UCSD-AML1 (cell line): Measurements from ENCODE around the gene EEF1E1.
"Not testable (repeated sequence)": the region's sequence is repeated elsewhere in the genome, so short reads cannot be mapped to it uniquely, and the experiment has no call there.

Experiments
- DNase-seq: peaks from one replicate; lab custom pipeline; 2025; ENCODE audit not compliant: unreplicated experiment; lab: John Stamatoyannopoulos, UW

Gene EEF1E1

DNA sequence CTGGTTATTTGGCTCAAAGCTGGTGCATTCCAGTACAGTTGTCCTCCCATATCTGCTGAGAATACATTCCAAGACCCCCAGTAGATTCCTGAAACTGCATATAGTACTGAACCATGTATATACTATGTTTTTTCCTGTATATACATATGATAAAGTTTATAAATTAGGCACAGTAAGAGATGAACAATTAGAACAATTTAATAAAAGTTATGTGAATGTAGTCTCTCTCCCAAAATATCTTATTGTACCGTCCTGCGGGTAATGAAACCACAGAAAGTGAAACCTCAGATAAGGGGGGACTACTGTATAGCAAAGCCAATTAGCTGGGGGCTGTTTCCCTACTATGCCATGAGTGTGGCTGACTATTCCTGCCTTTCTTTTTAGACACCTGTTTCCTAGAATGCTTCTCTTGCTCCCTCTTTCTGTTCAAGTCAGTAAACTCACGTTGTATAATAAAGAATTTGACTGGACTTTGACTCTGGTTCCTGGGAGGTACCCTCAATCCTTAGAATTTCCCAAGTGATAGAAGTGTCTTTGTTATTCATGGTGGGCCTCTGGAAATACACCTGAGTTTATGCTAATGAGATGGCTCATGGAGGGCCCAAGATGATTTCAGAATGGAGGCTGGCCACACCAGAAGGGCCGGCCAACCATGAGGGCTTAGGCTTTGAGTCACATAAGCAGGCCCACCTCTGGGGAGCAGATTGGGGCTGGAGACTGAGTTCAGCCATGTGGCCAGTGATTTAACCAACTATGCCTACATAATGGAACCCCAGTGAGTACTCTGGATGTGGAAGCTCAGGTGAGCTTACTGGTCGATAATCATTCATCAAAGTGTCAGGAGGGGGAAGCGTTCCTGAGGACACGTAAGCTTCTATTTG is 37.5 kb downstream of the EEF1E1 start:
- DNase-seq = no peak

DNA sequence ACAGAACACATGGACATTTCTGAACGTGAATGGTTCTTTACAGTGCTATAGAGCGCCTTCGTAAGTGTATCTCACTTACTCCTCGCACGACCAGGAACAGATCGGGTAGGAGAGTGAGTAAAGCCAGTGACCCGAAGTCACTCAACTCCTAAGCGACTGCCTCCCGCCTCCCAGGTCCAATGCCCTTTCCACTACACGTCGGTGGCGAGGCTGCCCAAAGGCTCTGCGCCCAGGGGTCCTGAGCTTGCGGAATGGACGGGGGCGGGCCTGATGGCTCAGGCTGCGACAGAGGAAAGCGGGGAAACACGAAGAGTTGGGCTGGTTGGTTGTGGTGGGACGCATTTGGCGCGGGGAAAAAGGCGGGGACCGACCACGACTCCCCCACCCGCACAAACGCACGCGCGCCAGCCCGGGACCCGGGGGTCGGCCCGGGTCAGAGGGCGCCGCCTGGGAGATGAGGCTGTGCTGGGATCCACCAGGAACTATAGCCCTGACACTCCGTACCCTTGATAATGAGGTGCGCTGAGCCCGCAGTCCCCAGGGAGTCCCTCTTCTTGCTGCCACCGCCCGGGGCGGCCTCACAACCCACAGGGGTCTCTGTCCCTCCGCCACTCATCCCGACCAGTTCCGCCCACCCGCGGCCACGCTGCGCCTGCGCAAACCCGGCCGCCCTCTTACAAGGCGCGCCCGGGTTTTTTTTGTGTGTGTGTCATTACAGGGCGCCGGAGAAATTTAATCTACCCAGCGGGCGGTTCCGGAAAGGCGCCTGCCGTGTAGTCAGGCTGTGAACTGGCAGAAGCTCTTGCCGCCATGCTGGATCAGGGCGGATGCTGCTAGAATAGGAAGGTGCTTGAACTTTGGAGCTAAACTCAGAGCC is 38.3 kb downstream of the EEF1E1 start, which contains the start of gene BLOC1S5:
Gene BLOC1S5, minus strand, starts transcription at position 629 of the 877 bp plus-strand sequence. Its CDS starts 13 bp downstream, at position 616.
- DNase-seq = peak; percentile 96

DNA sequence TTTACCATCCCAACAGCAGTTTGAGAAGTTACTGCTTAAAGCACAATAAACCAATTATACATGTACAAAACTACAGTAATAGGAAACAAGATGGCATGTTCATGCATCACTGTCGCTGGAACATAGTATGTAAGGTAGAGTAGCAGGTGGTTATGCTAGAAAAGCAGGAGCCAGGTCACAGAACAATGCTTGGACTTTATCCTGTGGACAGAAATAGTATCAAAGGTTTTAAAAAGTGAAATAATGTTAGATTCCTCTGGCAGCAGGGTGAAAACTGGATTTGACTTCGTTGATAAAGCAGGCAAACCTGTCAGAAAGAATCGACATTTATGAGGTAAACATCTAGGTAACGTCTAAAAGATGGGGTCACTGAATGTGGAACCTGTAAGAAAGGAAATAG is 40.6 kb downstream of the EEF1E1 start:
- no peak for DNase-seq

DNA sequence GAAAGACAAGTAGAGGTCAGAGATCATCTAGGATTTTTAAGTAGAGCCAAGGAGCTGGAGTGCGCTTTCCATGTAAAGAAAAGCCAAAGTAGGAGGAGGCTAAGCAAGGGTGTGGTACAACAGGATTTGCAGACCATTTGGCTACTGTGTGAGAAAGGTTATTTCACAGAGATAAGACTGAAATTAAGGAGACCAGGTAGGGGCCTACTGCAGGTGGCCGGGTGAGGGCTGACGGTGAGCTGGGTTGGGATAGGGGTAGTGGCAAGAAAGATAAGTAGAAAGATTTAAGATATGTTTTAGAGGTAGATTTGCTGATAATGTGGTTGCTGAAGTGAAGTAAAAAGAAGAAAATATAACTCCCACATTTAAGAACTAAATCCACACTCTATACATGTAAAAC is 42.0 kb downstream of the EEF1E1 start:
- no peak for DNase-seq

DNA sequence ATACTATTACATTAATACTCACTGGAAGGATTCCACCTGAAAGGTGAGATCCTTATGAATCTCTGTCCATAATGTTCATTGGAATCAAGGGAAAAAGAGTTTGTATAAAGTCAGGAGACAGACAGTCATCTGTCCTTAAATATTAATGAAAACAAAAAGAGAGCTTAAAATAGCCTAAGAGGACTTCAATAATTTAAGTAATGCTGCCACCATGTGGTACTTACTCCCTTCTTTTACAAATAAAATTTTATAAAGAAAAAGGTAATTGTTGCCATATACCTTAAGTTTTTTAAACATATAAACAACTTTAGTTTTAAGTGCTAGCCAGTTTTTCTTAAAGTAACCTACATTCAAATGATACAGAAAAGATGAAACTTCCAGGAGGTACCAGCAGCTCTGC is 43.2 kb downstream of the EEF1E1 start:
- DNase-seq = no peak

DNA sequence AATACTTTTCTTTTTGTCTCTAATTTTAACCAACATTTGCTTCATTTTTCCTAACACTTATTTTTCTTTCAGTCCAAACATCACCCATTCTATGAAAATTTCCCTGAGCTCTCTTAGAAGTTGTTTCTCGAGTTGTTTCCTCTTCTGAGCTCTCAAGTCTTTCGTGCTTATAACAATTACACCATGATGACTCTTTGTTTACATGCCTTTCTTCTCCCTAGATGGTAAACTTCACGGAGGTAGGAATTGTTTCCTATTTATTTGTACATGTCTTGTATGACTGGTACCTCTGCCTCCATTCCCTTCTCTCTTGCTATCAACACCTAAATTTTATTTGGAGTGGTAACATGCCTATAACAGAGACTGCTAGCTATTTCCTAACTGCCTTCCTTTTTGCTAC is 44.6 kb downstream of the EEF1E1 start:
- DNase-seq = no peak

DNA sequence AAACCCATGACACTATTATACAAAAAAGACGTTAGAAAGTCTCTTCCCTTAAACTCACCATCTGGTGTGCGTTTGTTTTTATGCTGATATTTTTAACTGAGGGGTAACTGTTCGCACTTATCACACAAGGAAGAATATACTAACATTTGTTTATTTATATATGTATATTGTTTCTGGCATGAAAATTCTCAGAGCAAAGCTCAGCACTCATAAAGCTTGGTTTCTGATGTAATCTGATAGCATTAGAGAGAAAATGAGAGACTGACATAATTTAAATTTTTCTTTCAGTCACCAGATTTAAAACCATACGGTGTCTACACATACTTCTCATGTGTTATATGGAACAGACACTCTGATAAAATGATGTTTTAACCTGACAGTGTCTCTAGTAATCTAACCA is 45.1 kb downstream of the EEF1E1 start:
- DNase-seq = no peak

DNA sequence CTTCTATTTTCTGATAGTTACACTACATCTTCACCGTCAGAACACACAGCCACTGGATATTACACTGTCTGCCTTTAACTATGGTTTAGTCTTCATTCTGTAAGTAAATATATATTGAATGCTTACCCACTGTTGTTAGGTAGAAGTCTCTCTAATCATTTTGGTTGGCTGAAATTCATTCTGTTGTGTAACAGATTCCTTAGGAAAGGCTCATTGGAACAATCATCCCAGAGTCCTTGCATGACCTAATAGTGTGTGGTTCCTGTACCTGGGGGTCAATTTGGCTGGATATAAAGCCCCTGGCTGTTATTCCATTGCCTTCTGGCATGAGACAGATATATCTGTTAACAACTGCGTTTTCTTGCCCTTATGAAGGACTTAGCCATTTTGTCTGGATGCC is 48.1 kb downstream of the EEF1E1 start:
- DNase-seq = no peak

DNA sequence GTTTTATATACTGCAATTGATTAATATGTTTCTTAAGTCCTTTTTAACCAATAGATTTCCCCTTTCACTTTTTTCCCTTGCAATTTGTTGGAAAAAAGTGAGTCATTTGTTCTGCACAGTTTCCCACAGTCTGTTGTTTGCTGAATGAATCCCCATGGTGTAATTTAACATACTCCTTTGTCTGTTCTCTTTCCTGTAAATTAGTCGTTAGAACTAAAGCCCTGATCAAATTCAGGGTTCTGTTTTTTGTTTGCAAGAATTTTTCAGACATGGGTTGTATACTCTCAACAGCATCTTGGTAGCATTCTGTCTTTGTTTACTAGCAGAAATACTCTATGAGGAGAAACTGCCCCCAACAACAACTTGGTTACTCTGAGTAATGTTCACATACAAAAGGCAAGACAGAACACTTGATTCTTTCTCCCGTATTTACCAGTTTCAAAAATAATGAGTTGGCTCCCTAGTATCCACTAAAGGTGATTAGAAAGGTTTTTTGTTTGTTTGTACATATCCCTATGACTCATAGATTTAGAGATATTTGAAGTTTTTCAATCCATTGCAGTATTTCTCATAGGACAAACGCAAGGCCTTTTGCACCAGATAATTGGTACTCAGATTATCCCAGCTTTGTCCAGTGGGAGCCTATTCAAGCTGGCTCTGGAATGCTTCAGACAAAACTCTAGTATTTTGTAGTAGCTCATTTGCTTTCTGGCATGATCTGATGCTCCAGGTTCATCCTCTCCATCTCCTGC is 54.6 kb downstream of the EEF1E1 start:
- no peak for DNase-seq

DNA sequence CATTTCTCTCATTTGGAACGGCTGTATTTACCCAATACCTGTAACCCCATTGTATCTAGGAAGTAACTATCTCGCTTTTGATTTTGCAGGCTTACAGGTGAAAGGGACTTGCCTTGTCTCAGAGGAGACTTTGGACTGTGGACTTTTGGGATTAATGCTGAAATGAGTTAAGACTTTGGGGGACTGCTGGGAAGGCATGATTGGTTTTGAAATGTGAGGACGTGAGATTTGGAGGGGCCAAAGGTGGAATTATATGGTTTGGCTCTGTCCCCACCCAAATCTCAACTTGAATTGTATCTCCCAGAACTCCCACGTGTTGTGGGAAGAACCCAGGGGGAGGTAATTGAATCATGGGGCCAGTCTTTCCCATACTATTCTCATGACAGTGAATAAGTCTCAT is 56.6 kb downstream of the EEF1E1 start:
- DNase-seq = not testable (repeated sequence)

DNA sequence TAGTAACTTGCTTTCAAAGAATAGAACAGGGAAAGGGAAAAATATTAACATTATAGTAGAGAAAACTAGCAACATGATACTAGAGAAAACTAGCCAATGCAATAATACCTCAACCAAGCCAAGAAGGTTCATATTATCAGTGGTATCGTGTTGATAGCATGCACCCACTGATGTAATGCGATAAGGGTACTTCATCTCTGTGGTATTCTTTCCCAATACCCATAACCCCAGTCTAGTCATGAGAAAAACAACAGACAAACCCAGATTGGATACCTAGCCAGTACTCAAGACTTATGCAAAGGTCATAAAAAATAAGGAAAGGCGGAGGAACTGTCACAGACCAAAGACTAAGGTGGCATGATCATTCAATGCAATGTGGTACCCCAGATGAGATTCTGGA is 59.1 kb downstream of the EEF1E1 start:
- no peak for DNase-seq

DNA sequence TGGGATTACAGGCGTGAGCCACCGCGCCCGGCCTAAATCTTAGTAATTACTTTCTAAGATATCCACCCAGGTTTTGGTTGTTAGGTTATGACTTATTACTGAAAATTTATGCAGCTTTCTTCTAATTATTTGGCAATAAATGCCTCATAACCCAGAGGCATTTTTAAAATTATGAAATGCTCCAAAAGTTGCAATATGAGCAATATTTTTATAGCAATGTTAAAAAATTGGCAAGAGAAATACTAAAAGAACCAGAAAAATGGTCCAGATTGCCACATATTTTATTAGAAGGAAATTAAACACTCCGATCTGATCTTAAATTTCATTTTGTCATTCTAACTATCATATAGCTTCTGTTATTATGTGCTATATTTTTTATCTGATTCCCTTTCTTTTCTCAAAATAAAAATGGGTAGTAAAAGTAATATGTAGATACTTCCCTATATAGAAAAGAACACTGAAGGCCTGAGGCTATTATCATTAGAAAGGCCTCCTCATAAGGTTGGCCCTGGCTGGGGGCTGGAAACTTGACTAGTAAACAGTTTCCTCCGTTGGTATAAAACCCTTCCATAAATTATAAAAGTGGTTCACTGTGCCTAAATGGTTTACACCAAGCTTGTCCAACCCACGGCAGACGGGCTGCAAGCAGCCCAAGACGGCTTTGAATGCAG is 60.3 kb downstream of the EEF1E1 start:
- DNase-seq = no peak

DNA sequence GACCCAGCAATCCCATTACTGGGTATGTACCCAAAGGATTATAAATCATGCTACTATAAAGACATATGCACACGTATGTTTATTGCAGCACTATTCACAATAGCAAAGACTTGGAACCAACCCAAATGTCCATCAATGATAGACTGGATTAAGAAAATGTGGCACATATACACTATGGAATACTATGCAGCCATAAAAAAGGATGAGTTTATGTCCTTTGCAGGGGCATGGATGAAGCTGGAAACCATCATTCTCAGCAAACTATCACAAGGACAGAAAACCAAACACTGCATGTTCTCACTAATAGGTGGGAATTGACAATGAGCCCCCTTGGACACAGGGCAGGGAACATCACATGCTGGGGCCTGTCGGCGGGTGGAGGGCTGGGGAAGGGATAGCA is 68.2 kb downstream of the EEF1E1 start:
- not testable (repeated sequence) for DNase-seq

DNA sequence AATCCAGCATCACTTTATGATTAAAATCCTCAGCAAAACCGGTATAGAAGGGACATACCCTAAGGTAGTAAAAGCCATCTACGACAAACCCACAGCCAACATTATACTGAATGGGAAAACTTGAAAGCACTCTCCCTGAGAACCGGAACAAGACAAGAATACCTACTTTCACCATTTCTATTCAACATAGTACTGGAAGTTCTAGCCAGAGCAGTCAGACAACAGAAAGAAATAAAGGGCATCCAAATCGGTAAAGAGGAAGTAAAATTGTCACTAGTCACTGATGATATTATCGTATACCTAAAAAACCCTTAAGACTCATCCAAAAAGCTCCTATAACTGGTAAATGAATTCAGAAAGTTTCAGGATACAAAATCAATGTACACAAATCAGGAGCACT is 71.4 kb downstream of the EEF1E1 start:
- no peak for DNase-seq
